HEK293T (cell line): ENCODE measurements around the gene MANEAL.

Source experiments
- ARNT ChIP-seq: fragments of 450-650 bp; IDR thresholded peaks from 2 replicates; pipeline ENCODE4 v1.6.1; 2017; ENCODE audit warnings: mild to moderate bottlenecking
- CTBP1 ChIP-seq: fragments of 450-650 bp; IDR thresholded peaks from 2 replicates; pipeline ENCODE4 v1.6.1; 2016; ENCODE audit warnings: borderline replicate concordance
- ELF4 ChIP-seq: fragments of 450-650 bp; IDR thresholded peaks from 2 replicates; pipeline ENCODE4 v1.6.1; 2017; ENCODE audit warnings: antibody characterized with exemption
- FOXM1 ChIP-seq: fragments of 450-650 bp; IDR thresholded peaks from 2 replicates; pipeline ENCODE4 v1.6.1; 2017; ENCODE audit warnings: mild to moderate bottlenecking, borderline replicate concordance
- HDGF ChIP-seq: fragments of 450-650 bp; IDR thresholded peaks from 2 replicates; pipeline ENCODE4 v1.6.1; 2017; ENCODE audit warnings: antibody characterized with exemption, borderline replicate concordance
- NFRKB ChIP-seq: fragments of 450-650 bp; IDR thresholded peaks from 2 replicates; pipeline ENCODE4 v1.6.1; 2016; ENCODE audit warnings: mild to moderate bottlenecking, moderate library complexity
- SP1 ChIP-seq: fragments of 450-650 bp; IDR thresholded peaks from 2 replicates; pipeline ENCODE4 v1.6.1; 2017
- SUZ12 ChIP-seq: fragments of 450-650 bp; IDR thresholded peaks from 2 replicates; pipeline ENCODE4 v1.6.1; 2016; ENCODE audit warnings: mild to moderate bottlenecking
- ZNF384 ChIP-seq: fragments of 450-650 bp; IDR thresholded peaks from 2 replicates; pipeline ENCODE4 v1.6.1; 2016

GRCh38 chr1:37821481-37821880 lies 27.8 kb downstream of the MANEAL start:
- no peak for TF ChIP-seq ZNF384
- TF ChIP-seq SP1: no peak
- TF ChIP-seq CTBP1: no peak
- TF ChIP-seq HDGF: no peak
- no peak for TF ChIP-seq FOXM1
- TF ChIP-seq SUZ12: no peak
- TF ChIP-seq ARNT: no peak
- TF ChIP-seq ELF4: no peak
- no peak for TF ChIP-seq NFRKB
